Measurements from ENCODE around the gene BCAR1. TPM values are rescaled to one million over a fixed set of nuclear protein-coding genes. Genes with fewer than 3 reads are reported as not detected.
"Not testable (repeated sequence)": the region's sequence is repeated elsewhere in the genome, so short reads cannot be mapped to it uniquely, and the experiment has no call there.

Gene BCAR1
- total RNA-seq, 3 donors from 2014 or later = 100 to 134 (median 116) TPM

GRCh38 chr16:75241955-75242354, 9.5 kb downstream of the BCAR1 start:
- intact Hi-C loops (cut with DNase I, micrococcal nuclease) = no loop called here
- peaks cover 5% of the 10 kb centered on the region for H3K36me3 ChIP-seq (ENCODE audit: low read depth)
- H3K4me3 ChIP-seq = no peak overlapping the region
- ATAC-seq (no peak), DNase-seq (peak in 1 of 3 donors; percentile 46)
- no peaks in the 10 kb centered on the region for H3K9me3 ChIP-seq
- peaks cover 18% of the 10 kb centered on the region for H3K4me1 ChIP-seq (ENCODE audit: low read depth)
- no peak for TF ChIP-seq CTCF (IDR thresholded peaks at IDR 0.05)

- TF ChIP-seq CTCF (IDR thresholded peaks at IDR 0.05) = no peak
- Histone ChIP-seq H3K36me3 (ENCODE audit: low read depth) (peaks cover 5% of the 10 kb centered on the region), H3K4me3 (no peak overlapping the region), H3K9me3 (no peaks in the 10 kb centered on the region), H3K4me1 (ENCODE audit: low read depth) (peaks cover 14% of the 10 kb centered on the region)
- ATAC-seq (no peak), DNase-seq (peak in 2 of 3 donors; percentile 30 to 40)
- intact Hi-C loops (cut with DNase I, micrococcal nuclease) = no loop called here
Measured at GRCh38 chr16:75241412-75241811, 10.0 kb downstream of the BCAR1 start.

GRCh38 chr16:75240633-75241032, 10.8 kb downstream of the BCAR1 start:
- ATAC-seq; H3K36me3 ChIP-seq (ENCODE audit: low read depth); H3K4me1 ChIP-seq (ENCODE audit: low read depth); H3K9me3 ChIP-seq; H3K4me3 ChIP-seq; DNase-seq; intact Hi-C loops (cut with DNase I, micrococcal nuclease): not testable (repeated sequence)

- no peaks in the 10 kb centered on the region for H3K9me3 ChIP-seq
- no peaks in the 10 kb centered on the region for H3K4me1 ChIP-seq (ENCODE audit: low read depth)
- TF ChIP-seq CTCF (IDR thresholded peaks at IDR 0.05) = no peak
- intact Hi-C loops (cut with DNase I, micrococcal nuclease) = loop anchor here in 1 of 2 donors (10.0 kb wide), 1 partner anchor 145 kb away; no protein-coding TSS in a partner anchor
- H3K4me3 ChIP-seq = no peak overlapping the region
- ATAC-seq = no peak
- peak in 2 of 3 donors; percentile 24 to 45 for DNase-seq
- H3K36me3 ChIP-seq (ENCODE audit: low read depth) = peaks cover 5% of the 10 kb centered on the region
Measured at GRCh38 chr16:75239542-75240122, 11.8 kb downstream of the BCAR1 start.

- Histone ChIP-seq H3K4me1 (ENCODE audit: low read depth) (no peaks in the 10 kb centered on the region), H3K9me3 (no peaks in the 10 kb centered on the region), H3K36me3 (ENCODE audit: low read depth) (peaks cover 5% of the 10 kb centered on the region), H3K4me3 (no peak overlapping the region)
- TF ChIP-seq CTCF (IDR thresholded peaks at IDR 0.05) = no peak
- intact Hi-C loops (cut with DNase I, micrococcal nuclease) = loop anchor here in 1 of 2 donors (10.0 kb wide), 1 partner anchor 146 kb away; no protein-coding TSS in a partner anchor
- no peak for ATAC-seq
- no peak for DNase-seq
Measured at GRCh38 chr16:75238853-75239541, 12.4 kb downstream of the BCAR1 start.

- peaks cover 5% of the 10 kb centered on the region for H3K36me3 ChIP-seq (ENCODE audit: low read depth)
- H3K4me1 ChIP-seq (ENCODE audit: low read depth) = no peaks in the 10 kb centered on the region
- DNase-seq (peak in 2 of 3 donors; percentile 58 to 64), ATAC-seq (no peak)
- no peak for TF ChIP-seq CTCF (IDR thresholded peaks at IDR 0.05)
- no peaks in the 10 kb centered on the region for H3K9me3 ChIP-seq
- H3K4me3 ChIP-seq = no peak overlapping the region
- intact Hi-C loops (cut with DNase I, micrococcal nuclease) = loop anchor here in 1 of 2 donors (10.0 kb wide), 1 partner anchor 147 kb away; no protein-coding TSS in a partner anchor
Measured at GRCh38 chr16:75238132-75238852, 13.1 kb downstream of the BCAR1 start.
